Brain microvascular endothelial cell (primary cell): ENCODE measurements around the gene DIAPH3.
"Not testable (repeated sequence)": the region's sequence is repeated elsewhere in the genome, so short reads cannot be mapped to it uniquely, and the experiment has no call there.

ENCODE experiments used
- DNase-seq: peaks from one replicate; pipeline ENCODE4 v3.0.0-alpha.2; 2020
- H3K27ac ChIP-seq: fragments of 250-450 bp; sonication (Bioruptor Pico); 2 replicates; pipeline ENCODE4 v1.5.1; 2020; ENCODE audit warnings: mild to moderate bottlenecking, moderate library complexity
- H3K27me3 ChIP-seq: fragments of 250-450 bp; sonication (Bioruptor Pico); replicated peaks from 2 replicates; pipeline ENCODE4 v1.5.1; 2020; ENCODE audit warnings: mild to moderate bottlenecking
- H3K36me3 ChIP-seq: fragments of 250-450 bp; sonication (Bioruptor Pico); replicated peaks from 2 replicates; pipeline ENCODE4 v1.5.1; 2020; ENCODE audit warnings: mild to moderate bottlenecking
- H3K4me3 ChIP-seq: 2 replicates; pipeline ENCODE4 v1.5.1; 2011; ENCODE audit warnings: low read depth, mild to moderate bottlenecking, control low read depth, low read length, moderate library complexity
- CTCF ChIP-seq: IDR thresholded peaks from 2 replicates; pipeline ENCODE4 v1.5.1; 2011; ENCODE audit warnings: low read depth, mild to moderate bottlenecking, moderate library complexity, low read length, control low read depth, inconsistent platforms; ENCODE audit errors: missing control alignments
- in situ Hi-C: cut with HindIII; loops from 2 replicates; pipeline ENCODE4 v1.10.0; 2017; ENCODE audit warnings: low sequenced_read_pairs, low pct_ligation_motif_present

Gene DIAPH3

GRCh38 chr13:60201286-60201685 lies 37.6 kb upstream of the DIAPH3 start:
- no peak for TF ChIP-seq CTCF
- no peak overlapping the region for H3K27ac ChIP-seq
- no peaks in the 10 kb centered on the region for H3K36me3 ChIP-seq
- no peak overlapping the region for H3K4me3 ChIP-seq
- H3K27me3 ChIP-seq: no peaks in the 10 kb centered on the region
- DNase-seq: no peak
- in situ Hi-C loops: no loop called here

GRCh38 chr13:60195893-60196292 lies 32.2 kb upstream of the DIAPH3 start:
- H3K4me3 ChIP-seq, in situ Hi-C loops, H3K27ac ChIP-seq, H3K27me3 ChIP-seq, DNase-seq, H3K36me3 ChIP-seq: not testable (repeated sequence)

GRCh38 chr13:60182907-60183306 lies 19.2 kb upstream of the DIAPH3 start:
- in situ Hi-C loops: no loop called here
- Histone ChIP-seq H3K4me3 (no peak overlapping the region), H3K27ac (no peak overlapping the region), H3K27me3 (no peaks in the 10 kb centered on the region), H3K36me3 (no peaks in the 10 kb centered on the region)
- no peak for DNase-seq
- TF ChIP-seq CTCF: no peak

- DNase-seq: no peak
- in situ Hi-C loops: no loop called here
- Histone ChIP-seq H3K27ac (no peak overlapping the region), H3K4me3 (no peak overlapping the region), H3K27me3 (no peaks in the 10 kb centered on the region), H3K36me3 (no peaks in the 10 kb centered on the region)
- TF ChIP-seq CTCF: no peak
Observed at GRCh38 chr13:60178327-60178726, 14.6 kb upstream of the DIAPH3 start.

GRCh38 chr13:60175571-60175970 lies 11.8 kb upstream of the DIAPH3 start:
- DNase-seq: no peak
- Histone ChIP-seq H3K4me3 (no peak overlapping the region), H3K36me3 (no peaks in the 10 kb centered on the region), H3K27me3 (no peaks in the 10 kb centered on the region), H3K27ac (no peak overlapping the region)
- in situ Hi-C loops: no loop called here
- no peak for TF ChIP-seq CTCF

- DNase-seq: no peak
- in situ Hi-C loops: no loop called here
- Histone ChIP-seq H3K27ac (no peak overlapping the region), H3K4me3 (no peak overlapping the region), H3K27me3 (no peaks in the 10 kb centered on the region), H3K36me3 (no peaks in the 10 kb centered on the region)
- TF ChIP-seq CTCF: no peak
Observed at GRCh38 chr13:60174113-60174512, 10.4 kb upstream of the DIAPH3 start.
